GM21786 (cell line): ENCODE data around the gene IMPDH2.

Experiments
- ATAC-seq: cut with Tn5 transposase; IDR thresholded peaks from one replicate; pipeline ENCODE4 v1.9.1; 2021; ENCODE audit not compliant: unreplicated experiment

Gene IMPDH2

GRCh38 chr3:49028673-49029562, at the start of gene IMPDH2:
TSS of gene IMPDH2 (minus strand) at chr3:49029398. CDS start at chr3:49029350, 48 bp downstream.
- peak; percentile 90 for ATAC-seq

- no peak for ATAC-seq
Measured at GRCh38 chr3:49076646-49077045, 47.4 kb upstream of the IMPDH2 start.

GRCh38 chr3:49076116-49076515, 46.9 kb upstream of the IMPDH2 start:
- ATAC-seq, result no peak

- ATAC-seq, result no peak
Measured at GRCh38 chr3:49058011-49058410, 28.8 kb upstream of the IMPDH2 start.

- no peak for ATAC-seq
Measured at GRCh38 chr3:49057268-49057667, 28.1 kb upstream of the IMPDH2 start.

GRCh38 chr3:49054344-49054862, 25.2 kb upstream of the IMPDH2 start:
- no peak for ATAC-seq

- no peak for ATAC-seq
Measured at GRCh38 chr3:49053543-49053942, 24.3 kb upstream of the IMPDH2 start.

GRCh38 chr3:49035281-49035680, 6.1 kb upstream of the IMPDH2 start:
- no peak for ATAC-seq

GRCh38 chr3:49034650-49035049, 5.5 kb upstream of the IMPDH2 start:
- ATAC-seq, result no peak

- no peak for ATAC-seq
Measured at GRCh38 chr3:49032646-49033304, 3.6 kb upstream of the IMPDH2 start.

- no peak for ATAC-seq
Measured at GRCh38 chr3:49030321-49030720, 1.1 kb upstream of the IMPDH2 start.

GRCh38 chr3:49029563-49029884, 326 bp upstream of the IMPDH2 start:
- ATAC-seq, result no peak

GRCh38 chr3:49028298-49028672, 913 bp downstream of the IMPDH2 start:
- no peak for ATAC-seq

- ATAC-seq, result no peak
Measured at GRCh38 chr3:49027634-49028033, 1.6 kb downstream of the IMPDH2 start.

GRCh38 chr3:49026536-49026935, 2.7 kb downstream of the IMPDH2 start:
- ATAC-seq, result no peak

- no peak for ATAC-seq
Measured at GRCh38 chr3:49025793-49026520, 3.2 kb downstream of the IMPDH2 start.

GRCh38 chr3:49025005-49025792, 4.0 kb downstream of the IMPDH2 start:
- ATAC-seq, result no peak

- no peak for ATAC-seq
Measured at GRCh38 chr3:49024449-49024848, 4.7 kb downstream of the IMPDH2 start.

GRCh38 chr3:49023775-49024174, 5.4 kb downstream of the IMPDH2 start:
- no peak for ATAC-seq

- no peak for ATAC-seq
Measured at GRCh38 chr3:49022688-49023171, 6.5 kb downstream of the IMPDH2 start.
